Body of pancreas (tissue), 4 donors: ENCODE data around the gene MCM6.

Experiments used
- POLR2A ChIP-seq, 3 donors: fragments of 450-650 bp; IDR thresholded peaks; one replicate each; pipeline ENCODE4 v1.6.1; 2016; ENCODE audit warnings: antibody characterized with exemption in 3 of 3, mild to moderate bottlenecking in 2 of 3
- TF ChIP-seq, protein P1 (sequence below), 7 experiments: fragments of 450-650 bp in 4 of 7; fragments of 200-600 bp in 3 of 7; sonication (generic) in 3 of 7; IDR thresholded peaks; one replicate each; pipeline ENCODE4 v1.5.1; 2016 to 2019; ENCODE audit warnings: antibody characterized with exemption in 7 of 7

DNA sequence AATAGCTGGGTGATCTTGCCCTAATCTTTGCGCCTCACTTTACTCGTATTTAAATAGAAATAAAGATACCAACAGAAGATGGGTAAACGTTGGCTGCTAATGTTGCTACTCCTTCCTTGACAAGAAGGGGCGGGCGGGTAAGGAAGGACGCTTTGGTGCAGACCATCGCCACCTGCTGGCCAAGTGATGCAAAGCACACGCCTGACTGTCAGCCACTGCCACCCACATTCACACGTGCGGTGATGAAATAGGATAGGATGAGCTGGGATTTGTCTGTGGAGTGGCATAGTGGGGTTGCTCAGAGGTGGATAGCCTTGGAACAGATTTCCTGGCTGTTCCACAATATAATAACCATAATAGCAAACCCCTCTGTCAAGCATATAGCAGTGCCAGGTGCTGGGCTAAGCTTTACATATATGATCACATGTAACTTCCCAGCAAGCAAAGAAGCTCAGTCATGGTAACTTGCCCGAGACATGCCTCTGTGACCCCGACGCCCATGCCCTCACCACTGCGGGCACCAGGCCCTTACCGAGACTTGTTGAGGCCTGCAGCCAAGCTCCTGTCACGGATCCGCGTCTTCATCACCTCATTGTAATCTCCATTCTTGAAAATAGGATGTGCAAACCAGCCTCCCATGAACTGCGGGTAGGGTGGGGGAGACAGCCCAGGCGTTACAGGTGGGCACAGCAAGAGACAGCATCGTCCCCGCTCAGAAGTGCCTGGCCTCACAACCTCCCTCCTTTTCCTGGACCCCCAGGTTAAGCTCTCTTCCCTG lies 78.6 kb downstream of the MCM6 start:
- TF ChIP-seq POLR2A (IDR thresholded peaks at IDR 0.05): no peak
- TF ChIP-seq, protein P1, sequence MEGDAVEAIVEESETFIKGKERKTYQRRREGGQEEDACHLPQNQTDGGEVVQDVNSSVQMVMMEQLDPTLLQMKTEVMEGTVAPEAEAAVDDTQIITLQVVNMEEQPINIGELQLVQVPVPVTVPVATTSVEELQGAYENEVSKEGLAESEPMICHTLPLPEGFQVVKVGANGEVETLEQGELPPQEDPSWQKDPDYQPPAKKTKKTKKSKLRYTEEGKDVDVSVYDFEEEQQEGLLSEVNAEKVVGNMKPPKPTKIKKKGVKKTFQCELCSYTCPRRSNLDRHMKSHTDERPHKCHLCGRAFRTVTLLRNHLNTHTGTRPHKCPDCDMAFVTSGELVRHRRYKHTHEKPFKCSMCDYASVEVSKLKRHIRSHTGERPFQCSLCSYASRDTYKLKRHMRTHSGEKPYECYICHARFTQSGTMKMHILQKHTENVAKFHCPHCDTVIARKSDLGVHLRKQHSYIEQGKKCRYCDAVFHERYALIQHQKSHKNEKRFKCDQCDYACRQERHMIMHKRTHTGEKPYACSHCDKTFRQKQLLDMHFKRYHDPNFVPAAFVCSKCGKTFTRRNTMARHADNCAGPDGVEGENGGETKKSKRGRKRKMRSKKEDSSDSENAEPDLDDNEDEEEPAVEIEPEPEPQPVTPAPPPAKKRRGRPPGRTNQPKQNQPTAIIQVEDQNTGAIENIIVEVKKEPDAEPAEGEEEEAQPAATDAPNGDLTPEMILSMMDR (IDR thresholded peaks at IDR 0.05): peak; percentile 74 to 88 (median 79)
